A549 (cell line): ENCODE results near the gene PSAT1. TPM values are rescaled to one million over a fixed set of nuclear protein-coding genes. Genes with fewer than 3 reads are reported as not detected.

Experiments used
- ATAC-seq, 2 experiments: fragments of 200-7000 bp in 1 of 2; fragments of >200 bp in 1 of 2; cut with Nextera tagmentation in 1 of 2; cut with Tn5 transposase in 1 of 2; 3 replicates each; pipeline versions ENCODE4 v1.8.0 to v1.9.1; 2018 to 2020; ENCODE audit warnings: mild to moderate bottlenecking in 1 of 2, moderate library complexity in 1 of 2
- CTCF ChIA-PET: fragments of 300-600 bp; sonication (Branson Sonifier 250); formaldehyde crosslinking; extraction: SDS; loops from one replicate; lab custom pipeline; 2021; ENCODE audit warnings: antibody characterized with exemption, inconsistent platforms; lab: Yijun Ruan, JAX
- POLR2A ChIA-PET: fragments of 350-600 bp; formaldehyde crosslinking; extraction: SDS; loops from one replicate; lab custom pipeline; 2021; ENCODE audit warnings: antibody characterized with exemption, inconsistent platforms; lab: Yijun Ruan, JAX
- DNase-seq, 2 experiments: peaks; one replicate each; pipeline versions ENCODE4 v3.0.0 to v3.0.0-alpha.2; 2011 to 2016; ENCODE audit warnings: low read depth in 1 of 2, low spot score in 1 of 2
- FAIRE-seq: peaks from 2 replicates; lab custom pipeline; 2011; peaks lifted over from hg19 to GRCh38; lab: Jason Lieb, UNC
- H3K27ac ChIP-seq, 2 experiments: fragments of >200 bp; sonication (Bioruptor Twin); formaldehyde crosslinking; 3 replicates each; pipeline ENCODE4 v1.5.1; 2016 to 2017
- H3K4me1 ChIP-seq: fragments of >200 bp; sonication (Bioruptor Twin); formaldehyde crosslinking; 3 replicates; pipeline ENCODE4 v1.6.1; 2016
- H3K4me2 ChIP-seq: fragments of >200 bp; sonication (Bioruptor Twin); formaldehyde crosslinking; 3 replicates; pipeline ENCODE4 v1.6.1; 2016
- H3K4me3 ChIP-seq: fragments of >200 bp; sonication (Bioruptor Twin); formaldehyde crosslinking; 3 replicates; pipeline ENCODE4 v1.5.1; 2016
- H3K9me3 ChIP-seq: fragments of >200 bp; sonication (Bioruptor Twin); formaldehyde crosslinking; 3 replicates; pipeline ENCODE4 v1.6.1; 2016
- BCL3 ChIP-seq: fragments of >200 bp; sonication (Bioruptor Twin); formaldehyde crosslinking; IDR thresholded peaks from 3 replicates; pipeline ENCODE4 v1.6.1; 2016
- CEBPB ChIP-seq, 2 experiments: fragments of >200 bp in 1 of 2; sonication (Bioruptor Twin) in 1 of 2; formaldehyde crosslinking in 1 of 2; IDR thresholded peaks; 2 replicates each; pipeline ENCODE4 v1.6.1; 2012 to 2016
- CHD2 ChIP-seq: fragments of 150-350 bp; IDR thresholded peaks from 2 replicates; pipeline ENCODE4 v1.6.1; 2014; ENCODE audit warnings: low read length; ENCODE audit not compliant: partially characterized antibody
- CHD4 ChIP-seq: fragments of 200-600 bp; sonication (generic); IDR thresholded peaks from 2 replicates; pipeline ENCODE4 v1.6.1; 2016; ENCODE audit warnings: antibody characterized with exemption, mild to moderate bottlenecking, borderline replicate concordance
- CTCF ChIP-seq: fragments of >200 bp; sonication (Bioruptor Twin); formaldehyde crosslinking; IDR thresholded peaks from 3 replicates; pipeline ENCODE4 v1.5.1; 2016
- EHF ChIP-seq: fragments of 250-450 bp; sonication (Bioruptor Pico); IDR thresholded peaks from 2 replicates; pipeline ENCODE4 v1.5.0; 2020; ENCODE audit warnings: mild to moderate bottlenecking
- HES2 ChIP-seq: fragments of >200 bp; sonication (Bioruptor Twin); formaldehyde crosslinking; IDR thresholded peaks from 2 replicates; pipeline ENCODE4 v1.6.1; 2016
- HEYL ChIP-seq: fragments of 250-450 bp; sonication (Bioruptor Pico); IDR thresholded peaks from 2 replicates; pipeline ENCODE4 v1.8.0; 2021; ENCODE audit warnings: mild to moderate bottlenecking, moderate library complexity
- HOXA7 ChIP-seq: fragments of 250-450 bp; sonication (Bioruptor Pico); IDR thresholded peaks from 2 replicates; pipeline ENCODE4 v1.5.0; 2020; ENCODE audit warnings: mild to moderate bottlenecking, moderate library complexity
- HOXB13 ChIP-seq: fragments of 250-450 bp; sonication (Bioruptor Pico); IDR thresholded peaks from 2 replicates; pipeline ENCODE4 v1.5.0; 2020; ENCODE audit warnings: low read depth, mild to moderate bottlenecking, moderate library complexity
- KDM1A ChIP-seq: fragments of 200-600 bp; sonication (generic); IDR thresholded peaks from 2 replicates; pipeline ENCODE4 v1.6.1; 2016; ENCODE audit warnings: low read depth, mild to moderate bottlenecking
- MAFK ChIP-seq: fragments of 450-650 bp; IDR thresholded peaks from 2 replicates; pipeline ENCODE4 v1.6.1; 2014; ENCODE audit not compliant: partially characterized antibody
- NFE2L2 ChIP-seq: fragments of 150-350 bp; conservative IDR thresholded peaks from 2 replicates; pipeline ENCODE4 v1.6.1; 2014; ENCODE audit warnings: low read length
- RAD21 ChIP-seq, 2 experiments: fragments of >200 bp in 1 of 2; sonication (Bioruptor Twin) in 1 of 2; formaldehyde crosslinking in 1 of 2; IDR thresholded peaks in 1 of 2; conservative IDR thresholded peaks in 1 of 2; 2 replicates in 1 of 2; 3 replicates in 1 of 2; pipeline ENCODE4 v1.6.1; 2012 to 2018; ENCODE audit warnings: inconsistent platforms in 1 of 2
- RARB ChIP-seq: fragments of 250-450 bp; sonication (Bioruptor Pico); IDR thresholded peaks from 2 replicates; pipeline ENCODE4 v1.8.0; 2021; ENCODE audit warnings: mild to moderate bottlenecking, moderate library complexity
- SMC3 ChIP-seq: fragments of >200 bp; sonication (Bioruptor Twin); formaldehyde crosslinking; IDR thresholded peaks from 3 replicates; pipeline ENCODE4 v1.6.1; 2018; ENCODE audit warnings: inconsistent platforms
- TFCP2L1 ChIP-seq: fragments of 250-450 bp; sonication (Bioruptor Pico); IDR thresholded peaks from 2 replicates; pipeline ENCODE4 v1.5.0; 2021; ENCODE audit warnings: mild to moderate bottlenecking
- ZC3H11A ChIP-seq: fragments of 450-650 bp; IDR thresholded peaks from 2 replicates; pipeline ENCODE4 v1.6.1; 2014; ENCODE audit warnings: antibody characterized with exemption, mild to moderate bottlenecking
- ZNF302 ChIP-seq: fragments of 250-450 bp; sonication (Bioruptor Pico); IDR thresholded peaks from 2 replicates; pipeline ENCODE4 v1.9.0; 2021; ENCODE audit warnings: inconsistent platforms, mild to moderate bottlenecking, moderate library complexity
- WGBS: methylation state at CpG from one replicate; pipeline ENCODE4 v1.1.6; 2017; ENCODE audit errors: missing lambda C conversion rate; 5-methylcytosine and 5-hydroxymethylcytosine counted together
- polyA plus RNA-seq, 4 experiments: library from polyadenylated mRNA; depleted of rRNA in 3 of 4; stranded (reverse); fragments of >200 nt; fragmentation: RNase III in 1 of 4; extraction: RNeasy Plus Mini Kit Qiagen cat#74134 plus additional on column Dnase treatment in 1 of 4; gene quantifications; 2 replicates in 3 of 4; 3 replicates in 1 of 4; pipeline ENCODE4 v1.2.3, GENCODE V29; 2011 to 2017

The PSAT1 gene
- polyA plus RNA-seq, 2 of the 4 experiments (the other 2 are of a cell fraction) = 200 to 529 TPM

DNA sequence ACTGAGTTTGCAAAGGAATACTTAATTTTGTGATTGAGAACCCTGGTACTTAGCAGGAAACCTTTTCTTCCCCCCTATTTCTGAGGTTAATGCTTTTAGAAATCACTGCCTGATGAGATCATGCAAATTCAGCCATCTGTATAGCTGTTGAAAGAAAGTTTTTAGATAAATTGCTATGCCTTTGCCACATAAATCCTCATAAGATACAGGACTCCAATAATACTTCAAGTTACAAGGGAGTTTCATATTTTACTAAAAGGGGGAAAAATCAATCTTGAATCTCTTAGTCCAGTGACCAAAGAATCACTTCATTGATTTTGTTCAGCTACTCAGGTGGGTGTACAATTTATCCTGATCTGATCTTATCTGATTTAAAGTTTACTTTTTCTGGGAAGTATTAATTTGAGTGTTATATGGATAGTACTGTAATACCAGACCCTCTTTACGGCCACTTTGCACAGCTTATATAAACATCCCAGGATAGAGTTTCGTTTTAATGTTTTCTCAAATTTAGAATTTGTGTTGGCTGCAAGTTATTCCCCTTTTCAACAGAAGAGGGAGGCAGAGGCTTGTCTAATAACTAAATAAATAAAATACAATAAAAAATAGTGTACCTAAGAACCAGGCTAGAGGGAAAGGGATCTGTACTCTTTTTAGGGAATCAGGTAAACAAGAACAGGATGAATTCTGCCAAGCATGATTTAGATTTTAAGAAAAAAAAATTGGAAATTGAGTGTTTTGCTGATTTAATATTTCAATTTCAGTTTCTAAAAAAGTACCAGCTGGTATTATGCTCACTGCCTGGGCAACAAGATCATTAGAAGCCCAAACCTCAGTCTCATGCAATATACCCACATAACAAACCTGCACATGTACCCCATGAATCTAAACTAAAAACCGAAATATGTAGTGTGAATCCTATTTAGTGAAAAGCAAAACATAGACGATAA lies 69.1 kb downstream of the PSAT1 start:
- Histone ChIP-seq H3K4me1 (no peaks in the 10 kb centered on the region), H3K4me3 (no peak overlapping the region), H3K9me3 (no peaks in the 10 kb centered on the region), H3K4me2 (no peak overlapping the region), H3K27ac (no peak overlapping the region)
- WGBS = 23% methylated on average over 4 of the region's 4 CpGs
- ChIA-PET POLR2A (no interaction called here), CTCF (interaction anchor here (0.6 to 2.4 kb wide), 11 partner anchors 9 to 1741 kb away, joined by 3 to 15 read pairs (median 4); no protein-coding TSS in a partner anchor)
- FAIRE-seq (peak; percentile 28), DNase-seq (peak in 1 of 2 experiments; percentile 17), ATAC-seq (peak in 1 of 2 experiments; percentile 42; a peak in 2 of 6 replicates)
- peak; percentile 76 to 80 for TF ChIP-seq RAD21 (conservative IDR thresholded peaks at IDR 0.05 in 1 of 2, IDR thresholded peaks at IDR 0.05 in 1 of 2)
- no peak for TF ChIP-seq KDM1A
- peak; percentile 69 for TF ChIP-seq CTCF
- TF ChIP-seq HES2 = no peak
- peak; percentile 59 for TF ChIP-seq SMC3

DNA sequence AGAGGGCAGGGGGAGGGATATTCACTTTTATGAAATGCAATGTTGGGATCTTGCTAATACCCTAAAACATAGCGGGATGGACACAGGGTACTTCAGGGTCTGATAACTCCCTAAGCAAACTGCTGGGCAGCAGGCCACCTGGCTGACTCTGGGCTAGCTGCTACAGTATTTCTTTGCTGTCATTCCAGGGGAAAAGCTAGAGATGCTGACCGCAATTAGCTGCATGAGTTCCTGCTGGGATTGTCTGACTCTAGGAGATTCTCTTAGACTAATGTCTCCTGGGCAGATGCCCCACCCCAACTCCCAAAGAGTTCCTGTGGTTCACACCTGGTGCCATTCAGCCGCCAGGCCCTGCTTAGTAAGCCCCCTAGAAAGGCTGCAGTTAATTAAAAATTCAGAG lies 69.9 kb downstream of the PSAT1 start:
- DNase-seq (no peak), ATAC-seq (no peak), FAIRE-seq (no peak)
- ChIA-PET CTCF (interaction anchor here (0.6 to 2.4 kb wide), 9 partner anchors 8 to 1740 kb away, joined by 3 to 15 read pairs (median 4); no protein-coding TSS in a partner anchor), POLR2A (no interaction called here)
- WGBS = 88% methylated on average over 3 of the region's 3 CpGs
- Histone ChIP-seq H3K4me1 (no peaks in the 10 kb centered on the region), H3K4me2 (no peak overlapping the region), H3K27ac (no peak overlapping the region), H3K4me3 (no peak overlapping the region), H3K9me3 (no peaks in the 10 kb centered on the region)
- no peak for TF ChIP-seq CHD2
- no peak for TF ChIP-seq HOXA7
- no peak for TF ChIP-seq CHD4
- no peak for TF ChIP-seq RAD21 (conservative IDR thresholded peaks at IDR 0.05 in 1 of 2, IDR thresholded peaks at IDR 0.05 in 1 of 2)

- no peak overlapping the region for H3K4me2 ChIP-seq
- ChIA-PET POLR2A (no interaction called here), CTCF (interaction anchor here (0.8 to 4.4 kb wide), 3 partner anchors 10 to 107 kb away, joined by 3 to 29 read pairs (median 3); no protein-coding TSS in a partner anchor)
- FAIRE-seq (no peak), ATAC-seq (no peak), DNase-seq (peak in 1 of 2 experiments; percentile 11)
- peak overlapping the region in 1 of 2 experiments; percentile 56; a peak in 3 of 6 replicates for H3K27ac ChIP-seq
- H3K9me3 ChIP-seq = no peaks in the 10 kb centered on the region
- no peaks in the 10 kb centered on the region for H3K4me1 ChIP-seq
- WGBS = 81% methylated on average over 6 of the region's 6 CpGs
- H3K4me3 ChIP-seq = no peak overlapping the region
- no peak for TF ChIP-seq CEBPB (IDR thresholded peaks at IDR 0.05)
- peak; percentile 70 for TF ChIP-seq MAFK
- TF ChIP-seq EHF (CRISPR knock-in tag) = no peak
- no peak for TF ChIP-seq HEYL (CRISPR knock-in tag)
- TF ChIP-seq NFE2L2 = peak; percentile 74; the same call in 1 of the 2 replicates
- no peak for TF ChIP-seq ZC3H11A
Observed at GRCh38 chr9:78368236-78368635, 71.3 kb downstream of the PSAT1 start.

DNA sequence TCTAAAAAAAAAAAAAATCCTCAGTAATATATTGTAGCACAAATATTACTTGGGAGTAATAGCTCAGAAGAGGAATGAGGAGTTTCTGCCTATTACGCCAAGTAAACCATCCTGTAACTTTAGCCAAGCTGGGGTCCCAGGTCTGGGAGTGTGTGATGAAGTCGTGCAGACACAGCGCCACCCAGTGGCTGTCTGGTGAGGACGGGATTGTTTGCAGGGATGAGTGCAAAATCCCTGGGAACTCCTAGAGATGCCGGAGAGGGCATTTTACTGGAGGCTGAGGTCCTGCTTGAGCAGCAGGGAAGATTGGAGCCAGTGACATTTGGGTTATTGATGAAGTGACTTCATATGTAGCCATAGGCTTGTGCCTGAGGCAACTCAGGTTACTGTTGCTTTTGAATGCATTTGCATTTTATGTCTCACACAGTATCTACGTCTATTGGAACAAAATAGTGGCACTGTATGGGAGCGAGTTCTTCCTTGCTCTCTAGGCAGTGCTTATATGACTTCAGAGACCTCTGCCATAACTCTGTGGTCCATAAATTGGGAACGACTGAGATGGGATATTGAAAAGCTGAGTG lies 72.8 kb downstream of the PSAT1 start:
- no peak overlapping the region for H3K4me2 ChIP-seq
- H3K4me3 ChIP-seq = no peak overlapping the region
- FAIRE-seq = no peak
- WGBS = 40% methylated on average over 8 of the region's 8 CpGs
- ChIA-PET POLR2A (no interaction called here), CTCF (interaction anchor here (0.6 to 4.4 kb wide), 18 partner anchors 9 to 1950 kb away, joined by 3 to 29 read pairs (median 3); no protein-coding TSS in a partner anchor)
- ATAC-seq = peak; percentile 74 to 92; a peak in 4 of 6 replicates
- no peaks in the 10 kb centered on the region for H3K9me3 ChIP-seq
- H3K4me1 ChIP-seq = no peaks in the 10 kb centered on the region
- peak; percentile 52 to 66 for DNase-seq
- H3K27ac ChIP-seq = no peak overlapping the region
- TF ChIP-seq CTCF = peak; percentile 63
- no peak for TF ChIP-seq ZNF302 (CRISPR knock-in tag)
- no peak for TF ChIP-seq TFCP2L1 (CRISPR knock-in tag)
- peak; percentile 37; the same call in 2 of the 3 replicates for TF ChIP-seq SMC3
- TF ChIP-seq RARB (CRISPR knock-in tag) = no peak
- no peak for TF ChIP-seq BCL3
- no peak for TF ChIP-seq HOXB13 (CRISPR knock-in tag)
